Measurements from ENCODE around the gene KCNA1.
"Not testable (repeated sequence)": the region's sequence is repeated elsewhere in the genome, so short reads cannot be mapped to it uniquely, and the experiment has no call there.

The KCNA1 gene

DNA sequence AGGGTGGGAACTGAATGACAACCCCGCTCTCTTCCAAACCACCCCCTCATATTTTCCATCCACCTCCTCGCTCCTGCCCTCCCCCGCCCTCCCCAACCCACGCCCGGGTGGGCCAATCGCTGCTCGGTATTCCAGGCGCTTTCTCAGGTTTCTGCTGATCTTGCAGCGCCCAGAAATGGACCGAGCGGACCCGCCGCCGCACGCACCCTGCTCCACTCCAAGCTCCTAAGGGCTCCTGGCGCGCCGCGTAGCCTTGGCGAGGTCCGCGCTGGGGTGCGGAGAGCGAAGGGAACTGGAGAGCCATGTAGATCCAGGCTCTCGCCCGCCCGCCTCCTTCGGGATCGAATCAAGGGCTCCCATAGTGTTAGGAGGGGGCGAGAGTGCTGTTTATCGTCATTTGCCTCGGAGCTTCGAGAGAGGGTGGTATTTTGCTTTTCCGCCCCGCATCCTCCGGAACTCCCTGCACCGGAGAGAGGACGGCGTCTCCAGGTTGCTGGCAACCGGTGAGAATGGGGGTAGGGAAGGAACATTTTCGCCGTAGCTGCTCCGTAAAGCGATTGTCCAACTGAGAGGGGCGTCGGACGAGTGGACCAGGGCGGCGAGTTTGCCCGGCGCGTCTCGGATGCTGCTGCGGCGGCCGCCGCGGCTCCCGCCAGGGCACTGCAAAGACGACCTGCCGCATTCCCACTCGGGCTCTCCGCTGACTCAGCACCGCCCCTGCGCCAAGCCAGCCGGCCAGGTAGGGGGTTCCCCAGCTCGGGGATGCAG is at the start of gene KCNA1:
TSS of gene KCNA1 (plus strand) at position 172 of the 768 bp plus-strand sequence. CDS start 1,474 bp downstream, outside the sequence.
- no peak for DNase-seq

DNA sequence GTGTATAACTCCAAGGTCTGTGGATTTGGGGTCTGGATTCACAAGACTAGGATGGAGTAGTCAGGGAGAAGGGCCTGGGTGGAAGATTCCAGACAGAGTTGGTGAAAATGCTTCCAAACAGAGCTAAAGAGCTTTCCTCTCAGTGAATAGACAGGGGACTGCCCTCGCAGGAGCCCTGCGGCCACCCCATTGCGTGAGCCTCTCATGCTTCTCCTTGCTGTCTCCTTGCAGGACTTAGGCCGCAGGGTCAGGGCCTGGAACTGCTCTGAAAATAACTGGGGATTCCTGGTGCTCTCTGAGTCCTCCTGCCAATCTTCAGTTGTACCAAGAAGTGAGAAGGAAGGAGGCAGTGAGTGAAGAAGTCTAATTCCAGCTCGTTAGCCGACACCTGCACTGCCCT is 49.0 kb upstream of the KCNA1 start:
- no peak for DNase-seq

DNA sequence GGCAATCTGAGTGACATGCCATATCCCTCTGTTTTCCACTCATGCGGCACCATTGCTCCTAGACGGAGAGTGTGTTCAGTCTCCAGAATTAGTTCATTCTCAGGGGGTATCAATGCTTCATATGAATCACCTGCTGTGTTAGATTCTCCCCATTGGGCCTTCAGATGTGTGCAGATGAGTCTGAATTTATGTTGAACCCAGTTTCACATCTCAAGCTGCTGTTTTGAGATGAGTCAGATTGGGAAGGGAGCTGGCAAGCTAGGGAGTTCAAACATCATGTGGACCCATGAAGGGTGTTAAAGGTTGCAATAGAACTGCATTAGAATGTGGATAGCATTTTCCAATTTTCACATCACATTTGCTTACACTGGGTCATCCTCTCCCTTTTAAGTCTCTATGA is 46.9 kb upstream of the KCNA1 start:
- no peak for DNase-seq

DNA sequence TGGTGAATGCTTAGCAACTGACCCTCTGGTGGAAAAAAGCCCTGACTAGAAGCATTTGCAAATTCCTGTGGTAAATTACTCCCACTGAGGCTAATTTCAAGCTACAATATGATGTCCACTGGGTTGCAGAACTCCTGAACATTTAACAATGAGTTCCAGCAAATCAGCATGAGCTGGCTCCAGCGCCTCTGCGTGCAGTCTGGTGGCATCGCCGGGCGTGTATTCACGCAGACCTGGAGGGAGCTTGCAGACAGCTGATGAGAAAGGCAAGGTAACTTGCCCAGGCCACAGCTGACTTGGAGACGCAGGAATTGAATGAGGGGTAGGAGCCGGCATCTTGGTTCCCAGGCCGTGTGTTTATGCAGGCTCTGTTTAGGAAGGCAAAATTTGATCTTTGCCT is 45.1 kb upstream of the KCNA1 start:
- no peak for DNase-seq

GRCh38 chr12:4865246-4865645 is 44.5 kb upstream of the KCNA1 start:
- DNase-seq: no peak

GRCh38 chr12:4866299-4866698 is 43.4 kb upstream of the KCNA1 start:
- no peak for DNase-seq

DNA sequence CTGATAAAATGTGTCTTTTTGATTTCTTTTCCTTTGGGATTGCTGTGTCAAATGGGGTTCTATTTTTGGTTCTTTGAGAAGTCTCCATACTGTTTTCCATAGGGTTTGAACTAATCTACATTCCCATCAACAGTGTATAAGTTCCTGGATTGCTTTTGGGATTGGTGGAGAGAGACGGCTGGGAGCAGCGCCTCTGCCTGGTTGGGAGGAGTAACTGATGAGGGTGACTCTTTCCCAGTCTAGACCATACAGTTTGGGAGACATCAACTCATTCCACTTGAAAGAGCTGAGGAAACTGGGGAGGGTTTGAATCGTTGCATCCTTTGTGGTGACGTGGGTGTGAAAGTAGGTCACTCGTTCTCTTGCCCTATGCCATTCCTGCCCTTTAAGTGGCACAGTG is 42.3 kb upstream of the KCNA1 start:
- DNase-seq: no peak

- no peak for DNase-seq
Observed at GRCh38 chr12:4870423-4870822, 39.3 kb upstream of the KCNA1 start.

DNA sequence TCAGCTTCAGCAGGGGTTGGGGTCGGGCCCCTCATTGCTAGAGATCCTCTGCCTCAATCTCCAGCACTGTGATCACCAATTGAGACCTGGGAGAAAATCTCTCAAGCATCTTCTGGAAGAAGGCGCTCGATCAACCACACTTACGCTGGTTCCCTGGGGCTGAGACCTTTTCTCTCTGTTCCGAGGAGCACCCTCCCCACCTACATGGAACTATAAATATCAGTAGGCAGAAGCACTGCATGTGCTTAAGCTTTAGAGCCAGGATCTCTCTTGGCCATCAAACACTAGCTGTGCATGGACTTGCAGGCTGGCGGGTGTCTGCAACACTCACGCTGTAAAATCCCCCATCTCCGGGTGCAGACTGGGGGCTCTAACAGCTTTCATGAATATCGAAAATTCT is 38.2 kb upstream of the KCNA1 start:
- no peak for DNase-seq

GRCh38 chr12:4873947-4874346 is 35.8 kb upstream of the KCNA1 start:
- no peak for DNase-seq

DNA sequence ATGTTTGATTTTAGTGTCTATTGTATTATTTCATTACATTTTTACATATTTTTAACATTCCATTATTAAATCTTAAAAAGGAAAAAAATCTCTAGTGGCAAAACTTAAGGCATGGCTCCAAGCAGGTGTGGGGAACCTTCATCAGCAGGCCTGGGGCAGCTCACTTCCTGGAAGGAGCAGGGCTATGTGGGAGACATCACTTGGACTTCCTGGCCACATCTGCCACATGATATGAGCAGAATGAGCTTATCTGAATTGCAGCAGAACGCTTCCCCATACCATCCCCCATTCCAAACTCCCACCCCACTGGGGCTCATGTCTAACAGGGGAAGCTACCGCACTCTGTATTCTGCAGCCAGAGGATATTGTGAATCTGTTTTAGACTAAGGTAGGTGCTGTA is 35.0 kb upstream of the KCNA1 start:
- no peak for DNase-seq

DNA sequence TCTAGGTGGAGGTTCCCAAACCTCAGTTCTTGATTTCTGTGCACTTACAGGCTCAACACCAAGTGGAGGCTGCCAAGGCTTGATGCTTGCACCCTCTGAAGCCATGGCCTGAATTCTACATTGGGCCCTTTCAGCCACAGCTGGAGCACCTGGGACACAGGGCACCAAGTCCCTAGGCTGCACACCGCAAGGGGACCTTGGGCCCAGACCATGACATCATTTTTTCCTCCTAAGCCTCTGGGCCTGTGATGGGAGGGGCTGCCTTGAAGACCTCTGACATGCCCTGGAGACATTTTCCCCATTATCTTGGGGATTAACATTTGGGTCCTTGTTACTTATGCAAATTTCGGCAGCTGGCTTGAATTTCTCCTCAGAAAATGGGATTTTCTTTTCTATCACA is 30.2 kb upstream of the KCNA1 start:
- DNase-seq: not testable (repeated sequence)

GRCh38 chr12:4881266-4882064 is 28.2 kb upstream of the KCNA1 start:
- no peak for DNase-seq

GRCh38 chr12:4891866-4892265 is 17.8 kb upstream of the KCNA1 start:
- no peak for DNase-seq

- DNase-seq: no peak
Observed at GRCh38 chr12:4892418-4892817, 17.3 kb upstream of the KCNA1 start.

DNA sequence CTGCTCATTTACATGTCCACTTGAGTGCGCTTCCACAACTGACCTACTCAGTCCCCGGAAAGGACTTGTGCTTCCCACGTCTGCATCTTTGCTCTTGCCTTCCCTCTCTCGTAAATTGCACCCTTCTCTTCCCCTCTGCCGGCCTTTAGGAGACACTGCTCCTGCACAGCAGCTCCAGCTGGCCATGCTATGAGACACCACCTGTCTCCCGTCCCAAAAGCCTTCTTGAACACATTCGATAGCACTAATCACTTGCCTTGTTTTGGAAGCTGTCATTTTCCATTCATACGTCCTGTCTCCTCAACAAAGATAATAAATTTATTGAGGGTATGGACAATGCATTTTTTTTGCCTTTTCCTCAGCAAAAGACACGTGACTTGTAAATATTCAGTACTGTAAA is 15.7 kb upstream of the KCNA1 start:
- no peak for DNase-seq

GRCh38 chr12:4899364-4899763 is 10.3 kb upstream of the KCNA1 start:
- DNase-seq: peak; percentile 12

GRCh38 chr12:4900327-4900726 is 9.4 kb upstream of the KCNA1 start:
- DNase-seq: no peak

- DNase-seq: no peak
Observed at GRCh38 chr12:4905316-4905715, 4.4 kb upstream of the KCNA1 start.

DNA sequence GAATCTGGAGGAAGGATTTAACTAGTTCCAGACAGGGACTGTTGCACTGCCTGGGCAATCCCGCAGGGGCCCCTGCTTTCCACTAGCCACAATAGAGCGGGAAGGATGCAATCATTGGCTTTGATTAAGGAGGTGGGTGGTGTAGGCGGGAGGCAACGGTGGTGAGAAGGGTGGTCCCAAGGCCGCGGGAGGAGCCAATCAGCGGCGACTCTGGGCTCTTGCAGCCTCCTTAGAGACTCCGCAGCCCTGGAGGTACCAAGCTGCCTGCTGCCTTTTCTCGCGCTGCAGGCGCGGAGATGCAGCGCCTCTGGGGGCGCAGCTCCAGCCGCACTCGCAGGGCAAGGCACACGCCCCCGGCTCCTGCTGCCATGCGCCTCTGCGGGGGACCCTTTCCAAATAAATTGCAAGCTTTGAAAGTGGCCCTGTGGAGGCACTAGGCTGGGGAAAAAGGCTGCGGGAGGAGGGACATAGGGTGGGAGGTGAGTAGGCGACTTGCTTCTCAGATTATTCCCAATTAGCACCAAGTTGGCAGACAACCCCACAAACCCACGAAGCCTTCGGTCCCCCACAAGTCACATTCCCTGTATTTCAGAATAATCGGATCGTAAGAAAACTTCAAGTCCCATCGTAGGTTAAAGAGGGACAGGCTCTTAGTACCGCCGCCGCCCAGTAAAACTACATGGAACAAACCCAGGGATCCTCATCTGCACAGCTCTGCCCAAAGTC is 858 bp upstream of the KCNA1 start:
- peak; percentile 39 for DNase-seq

- no peak for DNase-seq
Observed at GRCh38 chr12:4909410-4909733, 333 bp upstream of the KCNA1 start.

DNA sequence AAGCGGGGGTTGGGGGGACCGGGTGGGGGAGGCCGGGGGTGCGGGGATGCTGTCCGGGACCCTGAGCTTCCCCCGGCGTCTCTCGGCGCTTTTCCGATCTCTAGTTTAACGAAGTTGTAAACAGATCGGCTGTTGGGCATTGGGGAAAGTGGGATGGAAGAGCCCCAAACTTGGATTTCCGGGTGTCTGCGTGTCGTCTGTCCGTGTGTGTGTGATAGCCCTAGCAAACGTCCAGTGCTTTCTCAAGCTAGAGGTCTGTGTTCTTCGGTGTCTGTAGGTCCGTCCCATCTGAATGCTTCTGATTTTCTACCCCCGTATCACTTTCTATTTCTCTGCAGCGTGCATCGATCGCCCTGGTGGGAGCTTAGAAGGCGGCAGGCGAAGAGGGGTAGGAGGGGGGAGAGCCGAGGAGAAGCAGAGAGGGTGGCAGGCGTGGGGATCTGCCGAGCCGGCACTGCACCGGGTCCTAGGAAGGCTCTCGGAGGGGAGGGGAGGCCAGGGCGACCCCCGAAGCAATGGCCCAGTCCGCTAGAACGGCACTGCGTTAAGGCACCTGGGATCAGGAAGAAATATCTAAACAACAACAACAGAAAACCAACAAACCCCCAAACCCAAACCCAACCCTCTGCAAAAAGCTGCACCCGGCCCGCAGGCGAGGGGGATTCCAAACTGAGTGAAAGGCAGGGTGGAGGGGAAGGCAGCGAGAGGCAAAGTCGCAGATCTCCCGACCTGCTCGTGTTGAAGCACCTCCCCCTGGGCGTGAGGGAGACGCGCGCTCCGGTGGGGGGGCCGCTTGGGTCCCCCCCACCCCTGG is 1.0 kb downstream of the KCNA1 start:
- DNase-seq: no peak

Measured in NCI-H1417 treated with DMSO at 0.1 percent for 48 hours (cell line).